NB4 (cell line): Measurements from ENCODE around the gene MRI1.
A peak's percentile ranks its signal among the peaks of the same experiment; 100 is the strongest.

ENCODE experiments used
- DNase-seq: peaks from one replicate; pipeline ENCODE4 v3.0.0; 2010; ENCODE audit warnings: low read depth
- H3K4me3 ChIP-seq: one replicate; pipeline ENCODE4 v1.5.1; 2011; ENCODE audit warnings: mild to moderate bottlenecking, low read depth, low read length, moderate library complexity
- CTCF ChIP-seq: IDR thresholded peaks from one replicate; pipeline ENCODE4 v1.5.1; 2012; ENCODE audit warnings: low read depth, low read length
- MAX ChIP-seq: IDR thresholded peaks from 2 replicates; pipeline ENCODE4 v1.6.1; 2011; ENCODE audit warnings: low read depth, low read length
- MYC ChIP-seq: IDR thresholded peaks from 2 replicates; pipeline ENCODE4 v1.6.1; 2011; ENCODE audit warnings: low read depth, low read length
- POLR2A ChIP-seq: IDR thresholded peaks from 2 replicates; pipeline ENCODE4 v1.6.1; 2011; ENCODE audit warnings: mild to moderate bottlenecking; ENCODE audit not compliant: insufficient read length; ENCODE audit errors: extremely low read depth

Gene MRI1

GRCh38 chr19:13762635-13763235 lies 1.6 kb upstream of the MRI1 start:
- H3K4me3 ChIP-seq = no peak overlapping the region
- no peak for TF ChIP-seq POLR2A
- no peak for TF ChIP-seq MYC
- no peak for TF ChIP-seq CTCF
- TF ChIP-seq MAX = no peak
- DNase-seq = no peak

GRCh38 chr19:13763265-13763664 lies 1.1 kb upstream of the MRI1 start:
- DNase-seq = no peak
- no peak overlapping the region for H3K4me3 ChIP-seq
- no peak for TF ChIP-seq MAX

GRCh38 chr19:13764821-13765394 lies 586 bp downstream of the MRI1 start:
- TF ChIP-seq MYC (no peak), MAX (no peak), CTCF (no peak), POLR2A (no peak)
- peak; percentile 55 for DNase-seq
- peak overlapping the region; percentile 65 for H3K4me3 ChIP-seq

GRCh38 chr19:13765395-13766094 lies 1.2 kb downstream of the MRI1 start:
- no peak for TF ChIP-seq CTCF
- 0 out of 2 replicates have a peak, but pooled peaks have one; percentile 5 for TF ChIP-seq MAX
- H3K4me3 ChIP-seq = peak overlapping the region; percentile 65
- DNase-seq = no peak

- no peak for DNase-seq
- TF ChIP-seq MYC (no peak), MAX (no peak), CTCF (no peak), POLR2A (no peak)
- no peak overlapping the region for H3K4me3 ChIP-seq
Measured at GRCh38 chr19:13766095-13766481, 1.8 kb downstream of the MRI1 start.

GRCh38 chr19:13768510-13768909 lies 4.2 kb downstream of the MRI1 start:
- no peak overlapping the region for H3K4me3 ChIP-seq
- no peak for TF ChIP-seq POLR2A

More at GRCh38 chr19:13768510-13768909, 4.2 kb downstream of the MRI1 start:
- DNase-seq = no peak
